LNCAP (cell line): ENCODE measurements around the gene NAV2.

Experiments used
- TF ChIP-seq, protein P1 (sequence below): fragments of 450-650 bp; IDR thresholded peaks from 2 replicates; pipeline ENCODE4 v1.5.1; 2017; ENCODE audit warnings: mild to moderate bottlenecking

NAV2 gene

DNA sequence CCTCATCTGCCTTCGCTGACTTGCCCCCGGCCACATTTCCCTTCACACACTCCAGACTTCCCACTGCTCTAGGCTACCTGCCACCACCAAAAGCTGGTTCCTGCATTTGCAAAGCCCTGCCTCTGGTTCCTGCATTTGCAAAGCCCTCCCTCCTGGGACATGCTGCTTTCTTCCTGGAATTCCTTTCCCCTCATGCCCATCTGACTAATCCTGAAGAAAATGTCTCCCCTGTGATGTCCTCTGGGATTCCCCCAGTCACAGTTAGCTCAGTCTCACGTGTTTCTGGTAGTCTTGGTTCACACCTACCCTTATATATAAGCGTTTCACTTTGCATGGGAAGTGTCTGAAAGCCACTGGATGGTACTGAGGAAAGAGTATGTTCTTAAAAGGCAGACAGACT lies 240.7 kb downstream of the NAV2 start:
- TF ChIP-seq, protein P1, sequence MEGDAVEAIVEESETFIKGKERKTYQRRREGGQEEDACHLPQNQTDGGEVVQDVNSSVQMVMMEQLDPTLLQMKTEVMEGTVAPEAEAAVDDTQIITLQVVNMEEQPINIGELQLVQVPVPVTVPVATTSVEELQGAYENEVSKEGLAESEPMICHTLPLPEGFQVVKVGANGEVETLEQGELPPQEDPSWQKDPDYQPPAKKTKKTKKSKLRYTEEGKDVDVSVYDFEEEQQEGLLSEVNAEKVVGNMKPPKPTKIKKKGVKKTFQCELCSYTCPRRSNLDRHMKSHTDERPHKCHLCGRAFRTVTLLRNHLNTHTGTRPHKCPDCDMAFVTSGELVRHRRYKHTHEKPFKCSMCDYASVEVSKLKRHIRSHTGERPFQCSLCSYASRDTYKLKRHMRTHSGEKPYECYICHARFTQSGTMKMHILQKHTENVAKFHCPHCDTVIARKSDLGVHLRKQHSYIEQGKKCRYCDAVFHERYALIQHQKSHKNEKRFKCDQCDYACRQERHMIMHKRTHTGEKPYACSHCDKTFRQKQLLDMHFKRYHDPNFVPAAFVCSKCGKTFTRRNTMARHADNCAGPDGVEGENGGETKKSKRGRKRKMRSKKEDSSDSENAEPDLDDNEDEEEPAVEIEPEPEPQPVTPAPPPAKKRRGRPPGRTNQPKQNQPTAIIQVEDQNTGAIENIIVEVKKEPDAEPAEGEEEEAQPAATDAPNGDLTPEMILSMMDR: no peak

DNA sequence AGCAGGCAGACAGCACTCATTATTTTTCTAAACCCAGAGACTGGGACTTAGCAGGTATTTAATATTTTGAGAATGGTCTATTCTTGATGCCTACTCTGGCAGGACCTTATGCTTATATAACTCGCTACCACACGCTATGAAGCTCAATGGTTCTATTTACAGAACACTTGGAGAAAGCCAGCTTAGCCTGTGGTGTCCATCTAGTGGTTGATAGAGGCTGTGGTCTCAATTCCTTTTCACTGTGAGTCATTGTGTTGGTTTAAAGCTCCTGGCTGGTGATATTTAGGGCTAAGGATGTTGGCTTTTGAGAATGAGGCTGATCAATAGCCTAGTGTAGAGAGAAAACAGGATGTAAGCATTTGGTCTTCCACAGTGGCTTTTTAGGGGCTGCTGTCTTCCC lies 241.3 kb downstream of the NAV2 start:
- TF ChIP-seq, protein P1: peak; percentile 28; the same call in 1 of the 2 replicates

DNA sequence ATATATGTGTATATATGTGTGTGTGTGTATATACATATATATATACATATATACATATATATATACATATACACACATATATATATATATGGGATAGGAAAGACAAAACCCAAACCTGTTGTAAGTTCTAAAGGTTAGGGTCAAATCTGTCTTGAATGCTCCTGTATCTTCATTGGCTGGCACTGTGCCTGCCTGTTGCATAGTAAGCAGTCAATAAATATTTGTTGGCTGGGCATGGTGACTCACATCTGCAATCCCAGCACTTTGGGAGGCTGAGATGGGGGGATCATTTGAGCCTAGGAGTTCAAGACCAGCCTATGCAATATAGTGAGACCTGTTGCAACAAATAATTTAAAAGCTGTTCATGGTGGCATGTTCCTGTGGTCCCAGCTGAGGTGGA lies 242.3 kb downstream of the NAV2 start:
- TF ChIP-seq, protein P1: no peak

DNA sequence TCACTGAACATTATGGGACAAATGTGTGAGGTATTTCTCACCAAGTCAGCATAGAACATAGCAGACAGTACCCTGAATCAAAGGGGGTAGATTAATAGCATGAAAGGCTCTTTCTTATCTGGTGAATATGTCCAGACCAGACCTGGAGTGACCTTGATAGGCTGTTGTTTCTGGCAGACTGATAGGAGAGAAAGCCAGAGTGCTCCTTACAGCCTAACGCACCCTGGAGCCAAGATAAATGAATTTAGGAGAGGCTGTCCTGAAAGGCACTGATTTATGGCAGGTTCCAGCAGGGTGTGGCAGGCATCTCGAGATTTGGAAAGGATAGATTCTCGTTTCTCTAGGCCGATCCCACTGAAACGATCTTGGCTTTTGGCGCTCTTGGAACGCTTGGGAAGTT lies 243.0 kb downstream of the NAV2 start:
- TF ChIP-seq, protein P1: no peak

DNA sequence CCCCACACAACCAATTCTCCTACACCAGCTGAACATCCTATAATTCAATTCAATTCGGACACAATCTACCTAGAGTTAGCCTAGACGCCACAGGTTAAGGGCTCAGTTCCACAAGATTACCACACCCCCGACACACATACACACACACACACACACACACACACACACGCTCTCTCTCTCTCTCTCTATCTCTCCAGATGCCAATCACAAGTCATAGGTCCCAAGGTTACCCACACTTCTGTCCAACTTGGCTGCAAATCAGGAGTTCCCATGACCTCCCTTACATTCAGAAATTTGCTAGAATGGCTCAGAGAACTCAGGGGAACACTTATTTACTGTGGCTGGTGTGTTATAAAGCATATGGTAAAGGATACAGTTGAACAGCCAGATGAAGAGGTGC lies 243.6 kb downstream of the NAV2 start:
- TF ChIP-seq, protein P1: no peak

DNA sequence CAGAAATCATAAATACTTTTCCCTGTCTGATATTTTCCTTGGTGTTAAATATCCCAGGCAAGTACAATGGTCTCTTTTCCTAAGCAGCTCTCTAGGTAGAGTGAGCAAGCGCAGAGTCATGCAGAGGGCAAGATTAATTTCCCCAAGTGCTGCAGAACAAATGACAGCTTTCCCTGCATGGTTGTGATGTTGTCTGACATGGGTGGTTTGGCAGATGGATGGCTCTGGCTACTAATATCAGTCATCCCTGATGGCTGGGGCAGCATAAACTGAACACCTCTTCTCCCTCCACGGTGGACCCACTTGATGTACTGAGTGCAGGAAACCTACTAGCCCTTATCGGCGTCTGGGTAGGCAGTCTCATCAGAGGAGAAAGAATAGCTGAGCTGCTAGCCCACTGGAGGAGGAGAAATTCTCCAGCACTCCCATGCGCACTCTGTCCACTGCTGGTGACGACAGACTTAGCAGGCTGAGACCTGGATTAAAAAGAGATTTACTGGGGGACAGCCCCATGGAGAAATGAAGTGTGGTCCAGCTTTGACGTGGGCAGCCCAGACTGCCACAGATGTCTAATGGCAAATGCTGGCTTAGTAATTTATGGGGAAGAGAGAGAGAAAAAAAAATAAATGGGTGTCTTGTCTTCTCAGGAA lies 244.8 kb downstream of the NAV2 start:
- TF ChIP-seq, protein P1: no peak

DNA sequence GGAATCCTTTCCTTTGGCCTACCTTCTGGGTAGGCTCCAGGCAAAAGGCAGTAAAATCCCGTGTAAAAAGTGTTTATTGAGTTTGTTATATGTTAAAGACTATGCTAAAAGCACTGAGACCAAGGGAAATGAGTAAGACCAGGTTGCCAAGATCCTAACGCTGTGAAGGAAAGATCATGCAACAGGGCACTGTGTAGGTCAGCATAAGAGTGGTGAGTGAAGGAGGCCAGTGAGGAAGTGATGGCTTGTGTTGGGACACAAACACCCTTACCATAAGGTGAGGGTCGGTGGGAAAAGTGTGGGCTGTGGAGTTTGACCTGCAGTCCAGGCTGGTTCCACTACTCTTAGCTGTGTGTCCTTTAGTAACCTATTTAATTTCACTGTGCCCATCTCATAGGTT lies 245.6 kb downstream of the NAV2 start:
- TF ChIP-seq, protein P1: no peak

DNA sequence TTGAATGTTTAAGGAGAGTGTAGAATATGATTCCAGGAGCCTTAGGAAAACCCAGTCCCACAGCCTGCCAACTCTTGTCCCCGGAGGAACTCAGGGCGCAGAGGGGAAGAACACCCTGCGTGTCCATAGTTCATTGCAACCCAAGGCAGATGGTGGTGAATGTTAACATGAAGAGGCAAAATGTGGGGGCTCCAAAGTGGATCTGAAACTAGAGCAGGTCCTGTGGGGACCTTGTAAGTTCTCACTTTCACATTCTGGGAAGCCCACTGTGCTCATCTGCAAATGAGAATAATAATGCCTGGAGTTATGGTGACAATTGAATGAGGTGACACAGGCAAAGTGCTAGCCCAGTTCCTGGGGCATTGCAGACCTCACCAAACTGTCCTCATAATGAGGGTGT lies 246.6 kb downstream of the NAV2 start:
- TF ChIP-seq, protein P1: no peak
